Measurements from ENCODE around the gene ID4. TPM values are rescaled to one million over a fixed set of nuclear protein-coding genes. Genes with fewer than 3 reads are reported as not detected.
"Not testable (repeated sequence)": the region's sequence is repeated elsewhere in the genome, so short reads cannot be mapped to it uniquely, and the experiment has no call there.

The ID4 gene
- total and polyA plus RNA-seq, 12 donors: 1.5 to 12.4 (median 6.3) TPM

GRCh38 chr6:19852090-19852457 lies 14.9 kb downstream of the ID4 start:
- H3K27ac ChIP-seq: no peak overlapping the region

GRCh38 chr6:19852927-19853326 lies 15.8 kb downstream of the ID4 start:
- intact Hi-C loops (cut with DNase I): no loop called here
- TF ChIP-seq POLR2A (IDR thresholded peaks at IDR 0.05) (no peak), CTCF (IDR thresholded peaks at IDR 0.05) (no peak)
- WGBS, 4 donors: 57 to 76% (median 61%) methylated on average over 6 of the region's 6 CpGs

More at GRCh38 chr6:19852090-19852457, 14.9 kb downstream of the ID4 start:
- no peaks in the 10 kb centered on the region for H3K4me1 ChIP-seq (replicated peaks in 1 of 2)
- DNase-seq: no peak
- TF ChIP-seq POLR2A (IDR thresholded peaks at IDR 0.05): no peak
- no peak for TF ChIP-seq CTCF (IDR thresholded peaks at IDR 0.05)
- H3K36me3 ChIP-seq (replicated peaks in 1 of 2): no peaks in the 10 kb centered on the region
- 83 to 88% (median 86%) methylated on average over 2 of the region's 2 CpGs for WGBS, 4 donors
- H3K27me3 ChIP-seq: no peaks in the 10 kb centered on the region
- H3K9me3 ChIP-seq (replicated peaks in 1 of 3): no peaks in the 10 kb centered on the region
- no peak overlapping the region for H3K4me3 ChIP-seq
- intact Hi-C loops (cut with DNase I): no loop called here

GRCh38 chr6:19854421-19855015 lies 17.3 kb downstream of the ID4 start:
- intact Hi-C loops (cut with DNase I): not testable (repeated sequence)

More at GRCh38 chr6:19852927-19853326, 15.8 kb downstream of the ID4 start:
- H3K9me3 ChIP-seq (replicated peaks in 1 of 3): no peaks in the 10 kb centered on the region
- no peaks in the 10 kb centered on the region for H3K36me3 ChIP-seq (replicated peaks in 1 of 2)
- no peak overlapping the region for H3K4me3 ChIP-seq
- DNase-seq: no peak
- H3K4me1 ChIP-seq (replicated peaks in 1 of 2): no peaks in the 10 kb centered on the region
- no peaks in the 10 kb centered on the region for H3K27me3 ChIP-seq
- H3K27ac ChIP-seq: no peak overlapping the region

GRCh38 chr6:19855536-19855935 lies 18.4 kb downstream of the ID4 start:
- TF ChIP-seq POLR2A (IDR thresholded peaks at IDR 0.05): no peak
- TF ChIP-seq CTCF (IDR thresholded peaks at IDR 0.05): no peak
- H3K27ac ChIP-seq: no peak overlapping the region
- no peak for DNase-seq
- no peaks in the 10 kb centered on the region for H3K9me3 ChIP-seq (replicated peaks in 1 of 3)
- H3K27me3 ChIP-seq: no peaks in the 10 kb centered on the region
- 78 to 84% (median 80%) methylated on average over 4 to 8 of the region's 8 CpGs for WGBS, 4 donors
- intact Hi-C loops (cut with DNase I): no loop called here
- no peaks in the 10 kb centered on the region for H3K4me1 ChIP-seq (replicated peaks in 1 of 2)
- H3K36me3 ChIP-seq (replicated peaks in 1 of 2): no peaks in the 10 kb centered on the region
- H3K4me3 ChIP-seq: no peak overlapping the region

More at GRCh38 chr6:19854421-19855015, 17.3 kb downstream of the ID4 start:
- 91 to 94% (median 93%) methylated on average over 14 to 43 of the region's 43 CpGs for WGBS, 4 donors
- DNase-seq; H3K4me1 ChIP-seq (replicated peaks in 1 of 2); H3K27me3 ChIP-seq; H3K4me3 ChIP-seq; H3K9me3 ChIP-seq (replicated peaks in 1 of 3); H3K27ac ChIP-seq; H3K36me3 ChIP-seq (replicated peaks in 1 of 2): not testable (repeated sequence)

GRCh38 chr6:19857139-19857538 lies 20.0 kb downstream of the ID4 start:
- Histone ChIP-seq H3K4me3 (no peak overlapping the region), H3K4me1 (replicated peaks in 1 of 2) (no peaks in the 10 kb centered on the region), H3K36me3 (replicated peaks in 1 of 2) (no peaks in the 10 kb centered on the region), H3K27me3 (no peaks in the 10 kb centered on the region), H3K9me3 (replicated peaks in 1 of 3) (no peaks in the 10 kb centered on the region), H3K27ac (no peak overlapping the region)
- WGBS, 4 donors: 86 to 94% (median 91%) methylated on average over 3 of the region's 3 CpGs
- TF ChIP-seq POLR2A (IDR thresholded peaks at IDR 0.05) (no peak), CTCF (IDR thresholded peaks at IDR 0.05) (no peak)
- intact Hi-C loops (cut with DNase I): no loop called here
- no peak for DNase-seq
